Measurements from ENCODE around the gene MPP3. TPM values are rescaled to one million over a fixed set of nuclear protein-coding genes. Genes with fewer than 3 reads are reported as not detected.
"Not testable (repeated sequence)": the region's sequence is repeated elsewhere in the genome, so short reads cannot be mapped to it uniquely, and the experiment has no call there.

MPP3 gene
- total RNA-seq, 1 donor from 2014 or later: 6.8 TPM

DNA sequence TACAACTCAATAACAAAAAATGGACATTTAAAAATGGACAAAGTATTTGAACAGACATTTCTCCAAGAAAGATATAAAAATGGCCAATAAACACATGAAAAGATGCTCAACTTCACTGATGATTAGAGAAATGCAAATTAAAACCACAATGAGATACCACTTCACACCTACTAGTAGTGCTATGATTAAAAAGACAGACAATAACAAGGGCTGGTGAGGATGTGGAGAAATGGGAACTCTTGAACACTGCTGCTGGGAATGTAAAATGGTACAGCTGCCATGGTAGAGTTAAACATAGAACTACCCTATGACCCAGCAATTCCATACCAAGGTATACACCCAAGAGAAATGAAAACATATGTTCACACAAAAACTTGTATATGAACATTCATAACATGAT is 27.8 kb downstream of the MPP3 start:
- no peak for DNase-seq

DNA sequence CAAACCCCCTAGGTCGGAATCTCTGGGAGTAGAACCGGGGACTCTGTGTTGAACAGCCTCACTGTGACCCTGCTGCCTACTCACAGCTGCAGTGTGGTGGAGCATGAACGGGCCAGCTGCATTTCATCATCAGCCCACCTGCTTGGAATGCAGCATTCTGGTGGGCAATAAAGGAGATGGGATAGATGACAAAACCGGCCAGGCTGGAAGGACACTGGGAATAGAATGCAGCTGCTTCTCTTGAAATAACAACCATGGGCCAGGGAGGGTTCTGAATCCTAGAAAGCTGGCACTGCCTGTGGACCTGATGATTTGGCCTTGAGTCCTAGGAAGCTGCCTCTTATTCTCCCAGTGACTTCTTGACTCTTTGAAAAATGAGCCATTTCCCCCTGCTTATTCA is 29.2 kb downstream of the MPP3 start:
- peak; percentile 7 for DNase-seq

DNA sequence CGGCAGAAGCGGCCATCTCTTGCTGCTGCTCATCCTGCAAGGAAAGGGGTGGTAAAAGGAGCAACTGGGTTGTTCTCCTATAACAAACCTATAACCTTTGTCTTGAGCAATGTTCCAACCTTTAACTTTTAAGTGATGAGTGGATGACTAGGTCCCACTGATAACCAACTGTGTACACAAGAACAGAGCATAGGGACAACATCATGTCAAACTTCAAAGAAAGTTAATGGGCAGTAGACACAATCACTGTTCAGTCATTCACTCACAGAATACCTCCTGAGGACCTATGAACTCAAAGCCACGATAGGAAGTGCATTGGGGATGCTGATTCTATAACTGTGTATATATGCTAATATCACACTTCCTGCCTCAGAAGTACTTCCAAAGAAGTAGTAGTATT is 31.1 kb downstream of the MPP3 start:
- DNase-seq: no peak

DNA sequence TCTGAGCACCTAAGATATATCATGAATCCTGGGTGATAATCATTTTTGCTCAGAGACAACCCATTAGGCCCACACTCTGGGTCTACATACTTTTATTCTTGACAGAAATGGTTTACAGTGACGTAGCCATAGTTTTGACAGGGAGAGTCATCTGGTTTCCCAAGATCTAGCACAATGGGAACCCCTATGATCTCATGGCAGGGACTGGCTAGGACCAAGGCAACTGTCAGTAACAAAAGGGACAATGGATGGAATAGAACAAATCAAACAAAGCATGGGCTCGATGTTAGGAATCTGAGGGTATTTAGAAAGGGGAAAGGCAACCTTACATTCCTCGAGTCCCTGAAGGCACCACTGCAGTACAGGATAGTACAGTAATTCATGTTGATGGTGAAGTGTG is 32.2 kb downstream of the MPP3 start:
- DNase-seq: no peak

DNA sequence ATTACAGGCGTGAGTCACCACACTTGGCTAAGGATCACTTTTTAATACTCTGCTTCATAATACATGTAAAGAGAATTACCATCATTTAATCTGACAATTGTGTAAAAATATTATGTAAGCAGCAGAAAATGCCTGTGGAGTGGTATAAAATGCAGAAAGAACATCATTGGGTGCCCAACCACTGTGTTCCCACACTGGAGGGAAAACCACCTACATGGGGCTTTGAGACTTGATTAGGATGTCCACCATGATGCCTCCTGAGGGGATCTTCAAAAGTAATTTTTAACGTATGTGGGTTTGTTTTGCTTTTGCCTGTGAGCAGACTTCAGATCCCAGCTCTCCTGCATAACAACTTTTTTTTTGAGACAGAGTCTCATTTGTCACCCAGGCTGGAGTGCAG is 33.9 kb downstream of the MPP3 start:
- no peak for DNase-seq

DNA sequence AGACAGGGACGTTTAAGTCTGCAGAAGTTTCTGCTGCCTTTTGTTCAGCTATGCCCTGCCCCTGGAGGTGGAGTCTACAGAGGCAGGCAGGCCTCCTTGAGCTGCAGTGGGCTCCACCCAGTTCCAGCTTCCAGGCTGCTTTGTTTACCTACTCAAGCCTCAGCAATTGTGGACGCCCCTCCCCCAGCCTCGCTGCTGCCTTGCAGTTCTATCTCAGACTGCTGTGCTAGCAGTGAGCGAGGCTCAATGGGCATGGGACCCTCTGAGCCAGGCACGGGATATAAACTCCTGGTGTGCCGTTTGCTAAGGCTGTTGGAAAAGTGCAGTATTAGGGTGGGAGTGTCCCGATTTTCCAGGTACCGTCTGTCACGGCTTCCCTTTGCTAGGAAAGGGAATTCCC is 34.9 kb downstream of the MPP3 start:
- not testable (repeated sequence) for DNase-seq

DNA sequence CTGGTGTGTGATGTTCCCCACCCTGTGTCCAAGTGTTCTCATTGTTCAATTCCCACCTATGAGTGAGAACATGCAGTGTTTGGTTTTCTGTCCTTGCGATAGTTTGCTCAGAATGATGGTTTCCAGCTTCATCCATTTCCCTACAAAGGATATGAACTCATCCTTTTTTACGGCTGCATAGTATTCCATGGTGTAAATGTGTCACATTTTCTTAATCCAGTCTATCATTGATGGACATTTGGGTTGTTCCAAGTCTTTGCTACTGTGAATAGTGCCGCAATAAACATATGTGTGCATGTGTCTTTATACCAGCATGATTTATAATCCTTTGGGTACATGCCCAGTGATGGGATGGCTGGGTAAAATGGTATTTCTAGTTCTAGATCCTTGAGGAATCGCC is 40.3 kb downstream of the MPP3 start:
- not testable (repeated sequence) for DNase-seq

DNA sequence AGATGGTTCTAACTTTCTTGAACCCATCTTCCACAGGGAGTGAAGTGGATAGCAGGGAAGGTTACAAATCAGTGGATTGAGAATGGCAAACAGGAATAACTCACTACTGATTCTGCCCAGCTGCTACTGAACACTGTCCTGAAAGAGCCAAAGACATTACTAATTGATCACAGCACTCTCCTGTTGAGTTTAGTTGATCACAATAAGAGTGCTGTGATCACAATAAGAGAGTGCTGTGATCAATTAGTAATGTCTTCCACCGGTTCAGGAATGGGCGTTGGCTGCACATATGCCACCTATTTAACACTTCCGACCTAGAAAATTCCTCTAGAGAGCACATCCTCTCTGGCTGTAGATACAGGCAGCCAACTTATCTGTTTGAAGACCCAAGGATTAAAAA is 41.4 kb downstream of the MPP3 start:
- DNase-seq: peak; percentile 55

DNA sequence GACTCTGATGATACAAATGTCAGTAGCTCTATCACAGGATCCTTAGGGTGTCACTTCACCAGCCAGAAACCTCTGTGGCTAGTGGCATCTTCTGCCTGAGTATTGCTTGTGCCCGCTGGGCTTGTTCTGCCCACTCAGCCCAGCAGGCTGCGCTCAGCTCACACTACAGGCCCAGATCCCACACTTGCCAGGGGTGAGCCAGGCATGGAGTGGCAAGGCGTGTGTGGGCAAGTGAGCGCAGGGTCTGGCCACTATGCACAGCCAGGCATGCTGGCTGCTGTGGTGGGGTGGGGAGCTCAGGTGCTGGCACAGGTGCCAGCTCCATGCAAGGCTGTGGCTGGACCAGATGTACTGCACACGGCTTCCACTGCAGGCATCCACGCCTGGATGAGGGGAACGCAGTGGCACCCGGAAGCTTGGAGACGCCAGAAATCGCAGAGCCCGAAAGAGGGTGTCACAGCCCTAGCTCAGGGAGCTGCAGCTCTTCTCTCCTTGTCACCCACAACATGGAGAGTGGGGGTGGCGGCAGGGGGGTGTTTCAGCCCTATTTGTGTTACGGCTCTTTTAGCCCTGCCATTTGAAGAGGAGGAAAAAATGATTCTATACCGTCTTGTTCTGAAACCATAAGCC is 42.5 kb downstream of the MPP3 start:
- DNase-seq: no peak

DNA sequence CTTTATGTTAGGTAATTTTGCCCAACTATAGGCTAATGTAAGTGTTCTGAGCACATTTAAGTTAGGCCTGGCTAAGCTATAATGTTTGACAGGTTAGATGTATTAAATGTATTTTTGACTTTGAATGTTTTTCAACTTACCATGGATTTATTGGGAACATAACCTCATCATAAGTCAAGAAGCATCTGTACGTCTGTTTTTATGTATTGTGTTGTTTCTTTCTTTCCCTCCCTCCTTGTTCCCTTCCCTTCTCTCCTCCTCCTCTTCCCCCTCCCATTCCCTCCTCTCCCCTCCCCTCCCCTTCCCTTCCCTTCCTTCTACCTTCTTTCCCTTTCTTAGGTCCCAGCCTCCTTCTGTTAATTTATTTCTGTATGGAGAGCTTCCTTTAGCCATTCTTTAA is 43.5 kb downstream of the MPP3 start:
- DNase-seq: no peak

DNA sequence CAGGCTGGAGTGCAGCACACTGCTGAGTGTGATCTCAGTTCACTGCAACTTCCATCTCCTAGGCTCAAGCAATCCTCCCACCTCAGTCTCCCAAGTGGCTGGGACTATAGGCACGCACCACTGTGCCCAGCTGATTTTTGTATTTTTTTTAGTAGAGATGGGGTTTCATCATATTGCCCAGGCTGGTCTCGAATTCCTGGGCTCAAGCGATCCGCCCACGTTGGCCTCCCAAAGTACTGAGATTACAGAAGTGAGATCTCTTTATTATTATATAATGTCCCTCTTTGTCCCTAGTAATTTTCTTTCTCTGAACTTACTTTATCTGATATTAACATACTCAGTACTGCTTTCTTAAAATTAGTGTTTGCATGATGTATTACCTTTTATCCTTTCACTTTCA is 44.4 kb downstream of the MPP3 start:
- no peak for DNase-seq

DNA sequence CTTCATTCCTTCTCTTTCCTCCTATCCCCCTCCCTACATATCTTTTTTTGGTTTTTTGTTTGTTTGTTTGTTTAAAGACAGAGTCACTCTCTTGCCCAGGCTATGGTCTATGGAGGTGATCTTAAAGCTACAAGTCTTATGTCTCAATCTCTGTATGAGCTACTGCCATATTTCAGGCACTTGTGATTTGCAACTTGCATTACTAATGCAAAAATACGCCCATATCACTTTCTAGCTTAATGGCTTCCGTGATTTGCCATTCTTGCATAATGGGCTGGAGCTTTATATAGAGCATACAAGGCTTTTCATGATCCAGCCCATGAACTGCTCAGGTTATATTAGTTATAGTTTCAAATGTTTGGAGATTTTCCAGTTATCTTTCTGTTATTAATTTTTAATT is 45.2 kb downstream of the MPP3 start:
- DNase-seq: no peak

DNA sequence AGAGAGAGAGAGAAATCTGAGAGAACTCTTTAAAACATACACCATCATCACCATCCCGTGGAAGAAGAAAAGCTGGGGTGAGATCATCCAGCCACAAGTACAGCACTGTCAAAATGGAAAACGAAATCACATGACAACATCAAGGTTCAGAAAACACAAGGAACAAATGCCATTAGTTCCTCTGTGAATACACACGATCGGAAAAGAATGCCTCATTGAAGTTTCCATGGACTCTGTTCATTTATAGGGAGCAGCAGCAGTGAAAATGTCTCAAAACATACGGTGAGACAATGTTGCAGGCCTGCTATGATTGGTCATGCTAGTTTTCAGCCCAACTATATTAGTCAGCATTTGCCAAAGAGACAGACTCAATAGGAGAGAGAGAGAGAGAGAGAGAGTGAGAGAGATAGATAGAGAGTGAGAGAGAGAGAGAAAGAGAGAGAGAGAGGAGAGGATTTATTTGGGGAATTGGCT is 48.3 kb downstream of the MPP3 start:
- DNase-seq: no peak

DNA sequence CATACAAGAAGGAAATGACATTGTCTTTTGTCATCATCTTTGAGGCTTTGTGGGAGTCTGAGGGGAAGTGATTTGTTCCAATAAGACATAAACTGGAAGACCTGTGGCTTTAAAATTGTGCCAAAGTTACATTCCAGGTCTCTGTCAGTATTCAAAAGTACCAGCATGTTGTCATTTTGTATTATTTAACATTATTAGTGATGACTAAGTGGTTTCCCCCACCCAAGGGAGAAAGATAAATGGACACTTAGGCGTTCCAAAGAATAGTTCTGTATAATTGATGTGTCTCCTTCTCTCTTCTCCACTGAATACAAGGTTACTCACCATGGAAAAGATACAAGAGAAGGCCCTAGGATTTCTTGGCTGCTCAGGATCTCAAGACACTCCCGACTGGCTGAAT is 48.9 kb downstream of the MPP3 start:
- DNase-seq: no peak

DNA sequence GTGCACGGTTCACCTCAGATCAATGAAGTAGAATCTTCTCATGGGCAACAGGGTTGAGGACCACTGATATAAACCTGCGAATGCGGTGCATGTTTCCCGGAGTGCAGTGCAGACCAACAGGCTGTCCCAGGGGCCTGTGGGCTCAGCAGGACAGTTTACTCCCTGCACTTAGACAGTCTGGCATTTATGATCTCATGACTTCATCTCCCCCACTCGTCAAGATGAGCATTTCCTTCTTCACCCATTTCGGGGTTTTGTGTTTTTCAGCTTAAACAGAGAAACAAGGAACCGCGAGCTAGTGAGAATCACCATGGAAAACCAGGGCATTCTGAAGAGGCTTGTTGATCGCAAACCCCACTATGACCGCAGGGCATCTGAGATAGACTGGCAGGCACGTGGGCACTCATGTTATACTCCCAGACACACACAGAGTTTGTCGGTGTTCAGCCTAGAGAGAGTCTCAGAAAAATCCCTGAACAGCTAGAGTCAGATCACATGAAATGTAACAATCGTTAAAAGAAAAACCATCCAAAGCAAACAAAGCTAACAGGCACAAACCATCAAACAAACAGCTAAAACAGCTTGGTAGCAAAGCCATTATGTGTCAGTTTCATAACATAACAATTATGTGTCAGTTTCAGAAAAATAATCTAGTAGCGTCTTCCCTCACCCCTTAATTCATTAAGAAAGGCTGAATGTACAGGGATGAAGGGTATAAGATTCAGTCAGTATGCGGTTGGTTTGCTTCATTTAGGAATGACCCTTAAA is 49.8 kb downstream of the MPP3 start:
- no peak for DNase-seq

DNA sequence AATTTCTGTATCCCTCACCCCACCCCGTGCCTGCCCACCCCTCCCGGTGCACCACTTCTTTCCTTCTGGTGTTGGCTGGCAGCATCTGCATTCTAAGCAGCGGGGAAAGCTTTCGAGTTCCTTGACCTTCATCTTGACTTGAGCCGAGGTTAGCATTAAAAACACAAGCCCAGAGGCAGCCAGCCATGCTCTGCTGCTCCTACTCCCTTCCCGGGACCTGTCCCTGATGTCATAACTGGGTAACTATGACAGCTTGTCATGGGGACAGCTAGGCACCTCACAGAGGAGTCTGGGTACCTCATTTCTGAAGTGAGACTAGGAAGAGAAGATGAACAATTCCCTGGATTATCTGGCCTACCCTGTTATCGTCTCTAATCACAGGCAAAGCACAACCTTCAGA is 52.8 kb downstream of the MPP3 start, which contains the start of gene CFAP97D1:
Gene CFAP97D1 (plus strand): TSS at position 301 of the 400 bp plus-strand sequence. CDS start 28 bp downstream, at position 329.
- DNase-seq: no peak

DNA sequence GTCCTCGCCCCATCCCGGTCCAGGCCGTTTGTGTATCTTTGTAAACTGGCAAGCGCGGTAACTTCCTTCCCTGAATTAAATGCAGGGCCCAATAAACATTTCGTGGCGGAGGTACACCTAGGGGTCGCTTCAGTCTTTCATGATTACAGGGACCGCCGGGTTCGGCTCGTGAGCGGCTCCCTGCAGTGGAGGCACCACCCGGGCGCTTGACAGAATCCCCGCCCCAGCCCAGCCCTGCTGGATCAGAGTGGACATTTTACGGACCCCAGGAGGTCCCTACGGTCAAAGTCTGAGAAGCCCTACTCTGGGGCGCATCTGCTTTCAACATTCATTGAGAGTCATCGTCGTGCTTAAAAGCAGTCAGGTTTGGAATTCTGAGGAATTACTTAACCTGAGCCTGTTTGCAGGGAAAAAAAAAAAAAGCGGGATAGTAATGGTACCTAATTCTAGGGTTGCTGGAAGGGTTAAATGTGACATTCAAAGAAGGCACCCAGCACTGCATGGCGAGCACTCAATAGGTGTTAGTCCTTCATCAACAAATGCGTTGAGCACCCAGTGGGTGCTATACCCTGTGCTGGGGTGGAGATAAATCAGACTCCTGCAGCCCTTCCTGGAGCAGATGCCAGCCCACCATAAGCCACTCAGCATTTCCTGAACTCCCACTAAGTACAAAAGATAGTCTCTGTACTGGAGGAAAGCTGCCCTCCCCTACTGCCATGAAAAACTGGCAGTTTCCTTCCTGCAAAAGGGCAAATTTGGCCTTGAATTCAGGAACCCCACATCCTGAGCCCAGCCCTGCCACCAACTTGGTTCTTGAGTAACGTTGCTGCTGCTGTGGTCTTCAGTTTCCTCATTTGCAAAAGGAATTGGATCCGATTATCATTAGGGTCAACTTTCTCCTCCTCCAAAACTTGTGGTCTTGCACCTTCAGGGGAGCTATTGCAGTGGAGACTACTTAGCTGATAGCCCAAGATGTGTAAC is 53.5 kb downstream of the MPP3 start:
- DNase-seq: no peak

DNA sequence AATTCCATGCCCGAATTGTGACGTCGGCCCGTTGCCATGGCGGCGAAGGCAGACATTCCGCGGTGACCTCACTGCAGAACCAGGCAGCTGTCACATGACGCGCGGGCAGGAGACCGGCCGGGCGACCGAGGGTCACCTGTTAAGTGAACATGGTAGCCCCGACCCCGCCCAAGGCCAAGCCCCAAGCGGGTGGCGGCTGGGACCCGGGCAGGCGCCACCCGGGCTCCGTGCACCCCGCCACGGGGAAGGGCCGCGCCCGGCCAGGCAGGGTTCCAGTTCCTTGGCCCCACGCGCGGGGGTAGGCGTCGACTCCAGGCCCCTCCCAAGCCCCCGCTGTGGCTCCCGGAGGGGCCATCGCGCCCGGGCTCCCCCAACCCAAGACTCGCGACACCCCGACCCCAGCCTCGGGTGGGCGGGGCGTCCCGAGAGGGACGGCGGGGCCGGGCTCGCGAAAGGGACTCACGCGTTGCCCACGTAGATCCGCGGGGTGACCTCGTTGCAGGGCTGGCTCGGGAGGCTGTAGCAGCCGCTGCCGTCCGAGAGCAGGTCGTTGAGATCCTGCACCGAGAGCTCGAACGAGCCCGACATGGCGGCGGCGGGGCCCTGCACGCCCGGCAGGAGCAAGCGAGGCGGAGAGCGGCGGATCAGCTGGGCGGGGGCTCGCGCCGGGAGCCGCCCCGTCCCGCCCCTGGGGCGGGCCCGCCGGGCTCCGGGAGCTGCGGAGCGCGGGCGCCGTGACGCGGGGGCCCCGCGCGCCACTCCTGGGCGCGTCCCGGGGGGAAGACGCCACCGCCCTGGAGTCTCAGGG is 54.4 kb downstream of the MPP3 start, which contains the start of gene DUSP3:
Gene DUSP3 (minus strand): TSS at position 641 of the 808 bp plus-strand sequence. CDS start 53 bp downstream, at position 588.
- DNase-seq: peak; percentile 95

DNA sequence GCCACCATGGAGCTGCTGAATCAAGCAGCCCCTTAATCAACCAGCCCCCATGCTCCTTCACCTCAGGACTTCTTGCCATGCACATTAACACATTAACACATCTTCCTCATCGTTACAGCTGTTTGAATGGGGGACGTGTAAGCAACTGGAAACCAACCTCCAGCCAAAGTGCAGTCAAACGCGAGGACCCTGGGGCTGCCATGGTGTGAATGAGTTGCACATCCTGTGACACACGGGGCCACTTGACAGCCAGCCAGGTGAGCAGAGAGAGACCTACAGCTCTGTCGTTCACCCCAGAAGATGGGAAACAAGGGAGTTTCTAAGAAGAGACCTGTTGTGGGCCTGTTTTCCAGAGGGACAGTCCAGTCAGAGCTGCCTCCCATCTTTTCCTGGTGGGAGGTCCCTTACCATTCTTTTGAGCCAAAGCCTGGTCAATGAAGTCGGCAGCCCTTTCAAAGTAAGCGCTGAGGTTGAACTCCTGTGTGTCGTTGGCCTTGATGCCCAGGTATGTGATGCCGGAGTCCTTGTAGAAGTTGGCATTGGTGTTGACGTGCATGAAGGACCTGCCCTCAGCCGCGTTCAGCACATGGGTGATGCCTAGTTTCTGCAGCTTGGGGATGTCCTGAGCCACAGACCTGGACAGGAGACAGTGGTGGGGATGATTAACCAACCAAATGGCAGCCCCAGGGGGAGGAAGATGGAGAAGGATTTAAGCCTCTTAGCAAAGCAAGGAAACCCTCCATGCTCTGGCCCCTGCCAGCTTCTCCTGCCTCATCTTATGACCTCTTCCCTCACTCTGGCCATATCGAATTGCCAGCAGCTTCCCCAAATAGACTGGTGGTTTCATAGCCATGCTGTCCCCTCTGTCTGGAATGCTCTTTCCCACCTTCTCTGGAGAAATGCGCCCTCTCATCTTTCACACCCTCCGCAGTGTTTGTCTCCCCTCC is 58.4 kb downstream of the MPP3 start:
- DNase-seq: no peak

DNA sequence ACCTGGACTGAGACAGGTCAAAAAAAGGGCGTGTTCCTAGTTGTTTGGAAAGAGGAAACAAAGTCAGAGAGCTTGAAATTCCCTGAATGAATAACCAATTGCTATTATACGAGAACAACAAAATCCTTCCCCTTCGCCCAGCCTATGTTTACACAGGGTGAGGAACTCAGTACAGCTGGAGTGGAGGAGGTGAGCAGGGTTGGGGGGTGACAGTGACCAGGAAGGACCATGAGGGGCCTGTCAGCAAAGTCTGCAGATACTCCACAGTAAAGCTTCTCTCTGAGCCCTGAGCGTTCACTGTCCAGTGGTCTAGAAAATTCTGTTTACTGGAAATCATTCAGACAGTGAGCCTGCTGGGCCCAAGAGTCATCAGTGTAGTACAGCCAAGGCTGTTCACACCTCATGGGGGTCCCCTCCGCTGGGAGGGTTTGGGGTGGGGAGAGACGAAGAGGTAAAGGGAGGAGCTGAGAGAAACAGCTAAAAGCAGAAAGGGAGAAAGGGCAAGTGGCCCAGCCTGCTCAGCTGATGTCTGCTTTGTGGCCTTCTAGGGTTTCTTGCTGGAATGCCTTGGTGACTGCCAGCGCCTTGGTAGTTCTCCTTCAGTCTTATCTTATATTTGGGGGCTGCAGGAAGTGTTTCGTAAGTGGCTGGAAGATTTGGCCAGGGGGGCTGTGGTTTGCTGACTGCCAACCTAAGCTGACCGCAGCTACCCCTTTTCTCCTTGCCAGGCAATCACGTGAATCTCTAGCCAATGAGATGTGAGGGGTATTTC is 59.9 kb downstream of the MPP3 start:
- DNase-seq: no peak
